Ovary (tissue), 3 donors: ENCODE results near the gene SLC38A1.

ENCODE experiments used
- CTCF ChIP-seq, 3 donors: fragments of 450-650 bp in 2 of 3; fragments of 200-600 bp in 1 of 3; IDR thresholded peaks; one replicate each; pipeline versions ENCODE4 v1.5.1 to v1.8.0; 2016 to 2022; ENCODE audit warnings: antibody characterized with exemption in 3 of 3, mild to moderate bottlenecking in 1 of 3
- EP300 ChIP-seq: sonication (generic); formaldehyde crosslinking; IDR thresholded peaks from one replicate; pipeline ENCODE4 v1.6.1; 2017; ENCODE audit warnings: antibody characterized with exemption
- POLR2A ChIP-seq: fragments of 450-650 bp; IDR thresholded peaks from one replicate; pipeline ENCODE4 v1.6.1; 2017; ENCODE audit warnings: antibody characterized with exemption, mild to moderate bottlenecking, moderate library complexity
- donor health status: DM: no; HTN: no; CAD: no.

- TF ChIP-seq CTCF (IDR thresholded peaks at IDR 0.05): no peak
- TF ChIP-seq POLR2A: no peak
- TF ChIP-seq EP300: no peak
These were observed 1.3 kb downstream of the SLC38A1 start for GRCh38 chr12:46267575-46267824.
